Iris pigment epithelial cell (primary cell): ENCODE results near the gene TM9SF4.

Experiments
- DNase-seq: peaks from one replicate; pipeline ENCODE4 v3.0.0-alpha.2; 2011; ENCODE audit warnings: low read depth

The TM9SF4 gene

GRCh38 chr20:32207626-32208498 is 98.3 kb downstream of the TM9SF4 start, which contains the start of the genes PLAGL2 and POFUT1:
Gene PLAGL2, minus strand, starts transcription at chr20:32207743. Its CDS starts 5,565 bp downstream, at chr20:32202178.
Gene POFUT1, plus strand, starts transcription at chr20:32207880. Its CDS starts 62 bp downstream, at chr20:32207942.
- peak; percentile 83 for DNase-seq

GRCh38 chr20:32208499-32209154 is 99.1 kb downstream of the TM9SF4 start:
- no peak for DNase-seq

GRCh38 chr20:32209850-32210605 is 100.5 kb downstream of the TM9SF4 start:
- DNase-seq: peak; percentile 76

GRCh38 chr20:32213870-32214269 is 104.4 kb downstream of the TM9SF4 start:
- no peak for DNase-seq

GRCh38 chr20:32215147-32215546 is 105.6 kb downstream of the TM9SF4 start:
- no peak for DNase-seq

- no peak for DNase-seq
Measured at GRCh38 chr20:32215729-32216128, 106.2 kb downstream of the TM9SF4 start.

- no peak for DNase-seq
Measured at GRCh38 chr20:32216179-32217142, 106.9 kb downstream of the TM9SF4 start.
